ENCODE measurements around the gene CELSR1. TPM values are rescaled to one million over a fixed set of nuclear protein-coding genes. Genes with fewer than 3 reads are reported as not detected.
A peak's percentile ranks its signal among the peaks of the same experiment; 100 is the strongest.

The CELSR1 gene
- total RNA-seq, 1 donor from 2014 or later = 27.9 TPM

GRCh38 chr22:46453006-46453828 is 84.2 kb downstream of the CELSR1 start:
- Mint-ChIP-seq H3K27me3 (ENCODE audit: low read depth) (no peaks in the 10 kb centered on the region), H3K9me3 (ENCODE audit: low read depth) (no peaks in the 10 kb centered on the region), H3K4me1 (ENCODE audit: low read depth) (peaks cover 66% of the 10 kb centered on the region), H3K36me3 (ENCODE audit: low read depth) (peaks cover under 1% of the 10 kb centered on the region), H3K4me3 (ENCODE audit: unreplicated experiment) (no peak overlapping the region), H3K27ac (ENCODE audit: unreplicated experiment) (peak overlapping the region; percentile 59)
- peak; percentile 75 for DNase-seq (ENCODE audit: low spot score)
- TF ChIP-seq CTCF (IDR thresholded peaks at IDR 0.05) = no peak

GRCh38 chr22:46452195-46453005 is 85.0 kb downstream of the CELSR1 start:
- Mint-ChIP-seq H3K36me3 (ENCODE audit: low read depth) (no peaks in the 10 kb centered on the region), H3K27me3 (ENCODE audit: low read depth) (no peaks in the 10 kb centered on the region), H3K4me1 (ENCODE audit: low read depth) (peaks cover 60% of the 10 kb centered on the region), H3K27ac (ENCODE audit: unreplicated experiment) (no peak overlapping the region), H3K4me3 (ENCODE audit: unreplicated experiment) (no peak overlapping the region), H3K9me3 (ENCODE audit: low read depth) (no peaks in the 10 kb centered on the region)
- DNase-seq (ENCODE audit: low spot score) = peak; percentile 70
- TF ChIP-seq CTCF (IDR thresholded peaks at IDR 0.05) = no peak

GRCh38 chr22:46451741-46452140 is 85.7 kb downstream of the CELSR1 start:
- H3K27ac Mint-ChIP-seq (ENCODE audit: unreplicated experiment) = peak overlapping the region; percentile 1
- H3K4me3 Mint-ChIP-seq (ENCODE audit: unreplicated experiment) = no peak overlapping the region
- no peak for DNase-seq (ENCODE audit: low spot score)
- H3K4me1 Mint-ChIP-seq (ENCODE audit: low read depth) = peaks cover 62% of the 10 kb centered on the region
- no peak for TF ChIP-seq CTCF (IDR thresholded peaks at IDR 0.05)
- no peaks in the 10 kb centered on the region for H3K36me3 Mint-ChIP-seq (ENCODE audit: low read depth)
- no peaks in the 10 kb centered on the region for H3K27me3 Mint-ChIP-seq (ENCODE audit: low read depth)
- no peaks in the 10 kb centered on the region for H3K9me3 Mint-ChIP-seq (ENCODE audit: low read depth)

GRCh38 chr22:46450931-46451561 is 86.4 kb downstream of the CELSR1 start:
- Mint-ChIP-seq H3K36me3 (ENCODE audit: low read depth) (no peaks in the 10 kb centered on the region), H3K4me3 (ENCODE audit: unreplicated experiment) (no peak overlapping the region), H3K27ac (ENCODE audit: unreplicated experiment) (peak overlapping the region; percentile 71), H3K27me3 (ENCODE audit: low read depth) (no peaks in the 10 kb centered on the region), H3K9me3 (ENCODE audit: low read depth) (no peaks in the 10 kb centered on the region), H3K4me1 (ENCODE audit: low read depth) (peaks cover 63% of the 10 kb centered on the region)
- DNase-seq (ENCODE audit: low spot score) = no peak
- no peak for TF ChIP-seq CTCF (IDR thresholded peaks at IDR 0.05)
